ENCODE measurements around the gene TNS4. TPM values are rescaled to one million over a fixed set of nuclear protein-coding genes. Genes with fewer than 3 reads are reported as not detected.

Gene TNS4
- total RNA-seq, 1 experiment from 2014 or later: not detected

DNA sequence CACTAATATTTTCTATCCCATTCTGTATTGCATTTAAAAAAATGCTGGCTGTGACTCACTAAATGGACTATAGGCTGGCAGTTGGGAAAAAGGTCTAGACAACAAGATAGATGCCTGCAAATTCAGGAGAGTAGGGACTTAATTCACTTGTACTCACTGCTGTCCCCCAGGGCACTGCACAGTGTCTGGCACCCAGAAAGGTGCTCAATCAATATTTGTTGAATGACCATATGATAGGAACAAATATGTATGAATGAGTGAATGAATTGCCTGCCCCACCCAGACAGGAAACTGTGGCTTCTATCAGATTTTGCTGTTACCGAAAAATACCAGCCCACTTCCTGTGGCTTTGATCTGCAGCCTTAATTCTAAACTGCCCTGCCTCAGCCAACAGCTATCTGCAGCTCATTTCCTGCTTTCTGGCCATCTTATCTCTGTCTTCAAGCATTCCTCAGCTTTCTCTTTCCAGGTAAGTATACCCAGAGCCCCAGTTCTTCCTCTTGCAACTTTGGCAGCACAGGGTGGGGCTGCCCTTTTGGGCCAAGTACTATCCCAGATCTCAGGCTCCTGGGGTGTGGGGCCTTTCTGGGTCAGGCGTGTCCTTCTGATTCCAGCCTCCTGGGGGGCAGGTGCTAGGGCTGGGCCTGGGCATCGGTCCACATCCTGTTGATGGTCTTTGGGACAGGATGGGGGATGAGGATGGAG, 15.3 kb upstream of the TNS4 start:
- DNase-seq (ENCODE audit: low read depth): peak; percentile 63

DNA sequence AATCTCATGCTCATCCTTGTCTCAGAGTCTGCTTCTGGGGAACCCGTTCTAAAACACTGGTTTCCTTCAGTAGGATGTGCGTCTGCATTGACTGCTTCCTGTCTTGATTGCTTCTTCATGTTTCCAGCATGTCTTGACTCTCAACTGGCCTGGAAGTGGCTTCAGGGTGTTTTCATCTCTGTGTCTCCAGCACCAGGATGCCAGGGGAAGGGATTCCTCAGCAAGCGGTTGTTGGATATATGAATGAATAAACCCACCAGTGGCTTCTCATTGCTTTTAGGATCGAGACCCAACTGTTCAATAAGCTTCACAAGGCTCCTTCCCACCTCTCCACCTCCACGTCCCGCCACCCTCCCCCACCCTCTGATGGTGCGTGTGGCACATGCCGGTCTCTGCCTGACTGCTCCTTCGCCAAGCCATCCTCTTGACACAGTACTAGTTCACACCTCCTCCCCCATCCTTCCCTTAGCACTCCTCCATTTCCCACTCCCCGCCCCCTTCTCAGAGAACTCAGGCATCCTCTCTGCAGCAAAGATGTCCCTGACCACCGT, 14.1 kb upstream of the TNS4 start:
- DNase-seq (ENCODE audit: low read depth): no peak

DNA sequence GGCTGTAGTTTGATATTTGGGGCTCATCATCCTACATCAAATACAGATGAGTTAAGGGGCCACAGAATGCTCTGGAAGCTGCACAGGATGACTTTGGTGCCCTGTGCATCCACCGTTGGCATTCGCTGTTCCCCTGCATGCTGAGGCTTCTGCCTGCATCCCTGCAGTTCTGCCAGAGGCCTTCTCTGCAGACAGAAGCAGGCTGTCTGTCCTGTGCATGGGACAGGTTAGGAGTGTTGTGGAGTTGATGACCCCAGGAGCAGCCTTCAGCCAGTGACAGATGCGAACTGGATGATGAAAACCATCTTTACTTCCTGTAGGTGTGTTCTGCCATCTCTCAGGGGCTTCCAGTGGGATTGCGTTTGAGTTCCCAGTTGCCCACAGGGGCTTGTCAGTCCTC, 13.6 kb upstream of the TNS4 start:
- DNase-seq (ENCODE audit: low read depth): no peak

DNA sequence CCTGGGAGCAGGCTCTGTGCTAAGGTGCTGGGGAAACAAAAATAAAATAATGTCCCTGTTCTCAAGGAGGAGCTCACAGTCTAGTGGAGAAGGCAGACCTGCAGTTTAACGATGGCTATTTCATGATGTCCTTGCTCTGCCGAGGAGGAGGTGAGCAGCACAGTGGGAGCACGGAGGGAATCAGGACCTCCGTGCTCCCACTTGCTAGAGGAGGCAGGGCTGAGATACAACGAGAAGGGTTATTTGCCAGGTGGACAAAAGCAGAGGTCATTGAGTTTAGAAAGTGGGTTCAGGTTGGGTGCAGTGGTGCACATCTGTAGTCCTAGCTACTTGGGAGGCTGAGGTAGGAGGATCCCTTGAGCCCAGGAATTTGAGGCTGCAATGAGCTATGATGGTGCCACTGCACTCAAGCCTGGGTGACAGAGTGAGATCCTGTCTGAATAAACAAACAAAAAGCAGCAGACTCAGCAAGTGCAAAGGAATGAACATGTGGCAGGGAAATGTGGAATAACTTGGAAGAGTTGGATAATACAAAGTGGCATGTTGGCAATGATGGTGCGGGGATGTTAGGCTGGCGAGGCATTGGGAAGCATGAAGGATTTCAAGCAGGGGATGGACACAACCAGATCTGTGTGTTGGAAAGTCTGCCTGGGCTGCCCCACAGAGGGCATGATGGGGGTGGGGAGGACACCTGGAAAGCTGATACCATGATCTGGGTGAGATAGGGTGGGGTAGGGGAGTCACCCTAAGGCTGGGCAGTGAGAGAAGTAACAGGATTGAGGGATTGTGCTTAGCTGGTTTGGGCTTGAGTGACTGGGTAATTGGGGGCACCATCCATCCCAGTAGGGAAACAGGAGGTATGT, 12.8 kb upstream of the TNS4 start:
- no peak for DNase-seq (ENCODE audit: low read depth)

DNA sequence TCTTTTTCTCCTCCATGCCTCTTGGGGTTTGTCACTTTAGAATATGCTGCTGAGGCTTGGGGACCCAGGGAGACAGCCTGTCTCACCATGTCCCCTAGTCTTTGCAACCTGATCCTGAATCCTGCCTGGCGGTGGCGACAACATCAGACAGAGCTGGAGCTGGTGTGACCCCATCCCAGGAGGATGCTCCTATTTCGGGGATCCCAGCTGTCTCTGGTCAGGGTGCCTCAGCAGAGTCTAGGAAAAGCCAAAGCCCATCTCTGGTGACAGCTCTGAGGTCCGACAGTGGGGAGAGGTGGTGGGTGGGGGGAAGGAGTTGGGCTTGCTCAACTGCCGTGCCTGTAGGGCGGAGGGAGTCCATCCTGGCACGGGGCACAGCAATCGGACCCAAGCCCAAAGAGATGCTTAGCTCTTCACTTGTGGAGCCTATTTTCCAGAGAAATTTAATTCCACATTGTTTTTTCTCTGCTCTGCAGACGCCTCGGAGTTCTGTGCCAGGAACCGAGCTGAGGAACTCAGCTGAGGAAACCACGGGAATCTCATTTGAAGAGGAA, 10.3 kb upstream of the TNS4 start:
- DNase-seq (ENCODE audit: low read depth): no peak

DNA sequence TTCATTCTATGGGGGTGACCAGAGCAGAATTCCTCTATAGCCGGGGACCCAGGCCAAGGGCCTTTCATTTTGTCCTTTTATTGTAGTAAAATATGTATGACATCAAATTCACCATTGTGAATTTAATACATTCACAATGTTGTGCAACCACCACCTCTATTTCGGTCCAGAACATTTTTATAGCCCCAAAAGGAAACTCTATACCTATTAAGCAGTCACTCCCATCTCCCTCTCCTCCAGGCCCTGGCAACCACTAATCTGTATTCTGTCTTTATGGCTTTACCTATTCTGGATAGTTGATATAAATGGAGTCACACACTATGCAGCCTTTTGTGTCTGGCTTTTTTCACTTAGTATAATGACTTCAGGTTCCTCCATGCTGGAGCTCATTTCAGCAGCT, 9.7 kb upstream of the TNS4 start:
- DNase-seq (ENCODE audit: low read depth): no peak

DNA sequence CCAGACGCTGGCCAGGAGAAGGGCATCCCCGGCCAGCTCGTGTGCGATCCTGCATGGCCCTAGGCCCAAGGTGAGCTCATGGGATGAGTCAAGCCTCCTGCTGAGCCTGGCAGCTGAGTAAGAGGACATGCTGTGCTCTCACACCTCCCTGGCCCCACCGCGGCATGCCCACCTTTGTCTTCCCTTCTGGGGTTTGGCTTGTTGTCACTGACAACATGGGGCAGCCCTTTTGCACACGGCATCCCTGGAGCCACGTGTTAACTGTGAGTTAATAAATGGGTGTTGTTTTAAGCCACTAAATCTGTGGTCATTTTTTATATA, 8.9 kb upstream of the TNS4 start:
- DNase-seq (ENCODE audit: low read depth): peak; percentile 61

DNA sequence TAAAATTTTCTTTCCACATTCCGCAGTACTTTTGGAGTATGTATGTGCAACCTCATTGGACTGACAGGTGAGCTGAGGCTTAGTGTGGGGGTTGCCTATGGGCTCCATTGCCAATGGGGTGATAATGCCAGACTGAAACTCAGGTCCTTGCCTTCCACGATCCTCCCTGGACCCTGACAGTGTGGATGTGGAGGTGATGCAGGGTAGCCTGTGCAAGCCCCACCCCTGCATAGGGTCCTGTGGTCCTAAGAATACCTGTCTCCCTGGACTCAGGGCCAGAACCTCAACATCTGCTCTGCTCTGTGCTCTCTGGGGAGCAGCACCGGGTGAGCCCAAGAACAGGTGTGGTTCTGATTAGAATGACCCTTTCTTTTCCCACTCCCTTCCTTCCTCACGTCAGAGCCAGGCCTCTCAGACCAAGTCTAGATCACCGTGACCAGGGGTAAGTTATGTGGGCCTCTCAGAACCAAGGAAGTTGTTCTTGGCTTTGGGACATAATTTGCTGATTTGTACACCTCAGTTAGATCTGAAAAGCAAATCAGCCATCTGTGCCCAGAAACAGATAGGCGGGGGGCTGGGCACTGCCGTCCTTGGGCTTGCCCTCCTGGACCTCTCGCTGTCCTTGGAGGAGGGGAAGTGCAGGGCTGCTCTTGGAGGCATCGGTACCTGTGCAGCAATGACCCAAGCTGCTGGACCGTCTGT, 8.4 kb upstream of the TNS4 start:
- no peak for DNase-seq (ENCODE audit: low read depth)

DNA sequence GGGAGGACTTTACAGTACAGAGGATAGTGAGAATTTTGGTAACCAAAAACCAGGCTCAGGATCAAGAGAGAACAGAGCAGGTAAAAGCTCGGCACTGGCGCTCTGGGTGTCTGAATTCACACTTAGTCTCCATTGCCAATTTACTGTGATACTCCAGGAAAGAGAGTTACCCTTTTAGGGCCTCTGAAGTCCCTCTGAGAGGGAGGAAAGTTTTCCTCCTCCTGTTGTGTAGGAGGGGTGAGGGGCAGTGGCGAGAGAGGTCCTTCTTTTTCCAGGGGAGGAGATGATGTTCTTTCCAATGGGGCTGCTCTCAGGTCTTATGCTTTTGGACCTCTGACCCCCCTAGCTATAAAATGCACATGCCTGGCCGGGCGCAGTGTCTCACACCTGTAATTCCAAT, 5.4 kb upstream of the TNS4 start:
- no peak for DNase-seq (ENCODE audit: low read depth)

DNA sequence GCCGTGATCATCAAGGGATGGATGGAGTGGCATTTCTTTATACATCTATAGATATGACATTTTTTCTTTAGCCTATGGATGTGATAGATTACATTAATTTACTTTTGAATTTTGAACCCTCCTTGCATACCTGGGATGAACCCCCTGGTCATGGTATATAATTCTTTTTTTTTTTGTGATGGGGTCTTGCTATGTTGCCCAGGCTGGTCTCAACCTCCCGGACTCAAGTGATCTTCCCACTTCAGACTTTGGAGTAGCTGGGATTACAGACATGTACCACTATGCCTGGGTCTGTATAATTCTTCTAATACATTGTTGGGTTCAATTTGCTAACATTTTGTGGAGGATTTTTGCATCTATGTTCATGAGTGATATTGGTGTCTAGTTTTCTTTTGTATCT, 1.7 kb upstream of the TNS4 start:
- no peak for DNase-seq (ENCODE audit: low read depth)

DNA sequence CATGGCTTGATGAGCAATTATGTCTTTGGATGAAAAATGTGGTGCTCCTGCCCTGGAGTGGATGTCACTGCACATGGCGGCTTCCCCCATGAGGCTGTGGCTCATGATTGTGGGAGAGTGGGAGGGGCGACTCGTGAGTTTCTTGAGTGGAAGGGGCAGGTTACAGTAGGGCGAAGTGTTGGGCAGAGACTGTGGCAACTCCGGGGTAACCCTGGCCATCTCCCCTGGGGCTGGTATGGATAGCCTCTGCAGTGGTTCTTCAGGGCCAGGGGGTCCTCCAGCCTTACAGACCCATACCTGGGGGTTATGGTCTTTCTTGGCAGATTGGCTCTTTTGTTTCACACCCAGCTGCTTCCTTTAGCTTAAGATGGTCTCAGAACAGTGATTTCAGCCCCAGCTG, 1.3 kb upstream of the TNS4 start:
- DNase-seq (ENCODE audit: low read depth): no peak

DNA sequence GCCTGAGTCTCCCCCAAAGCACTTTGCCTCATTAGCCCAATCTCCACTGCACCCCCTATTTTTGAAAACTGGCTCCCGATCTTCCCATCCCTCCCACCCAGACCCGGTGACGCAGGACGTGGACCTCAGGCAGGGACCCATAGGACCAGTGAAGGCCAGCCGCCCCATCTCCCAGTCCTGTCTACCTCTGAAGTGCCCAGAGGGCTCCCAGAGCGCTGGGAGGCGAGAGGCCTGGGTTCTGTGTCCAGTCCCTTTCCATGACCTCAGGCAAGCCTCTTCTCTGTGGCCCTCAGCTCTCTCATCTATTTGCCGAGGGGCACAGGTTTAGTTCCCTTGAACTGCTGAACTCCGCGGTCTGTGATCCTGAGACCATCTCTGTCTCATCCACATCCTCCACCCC, 714 bp downstream of the TNS4 start:
- DNase-seq (ENCODE audit: low read depth): no peak

DNA sequence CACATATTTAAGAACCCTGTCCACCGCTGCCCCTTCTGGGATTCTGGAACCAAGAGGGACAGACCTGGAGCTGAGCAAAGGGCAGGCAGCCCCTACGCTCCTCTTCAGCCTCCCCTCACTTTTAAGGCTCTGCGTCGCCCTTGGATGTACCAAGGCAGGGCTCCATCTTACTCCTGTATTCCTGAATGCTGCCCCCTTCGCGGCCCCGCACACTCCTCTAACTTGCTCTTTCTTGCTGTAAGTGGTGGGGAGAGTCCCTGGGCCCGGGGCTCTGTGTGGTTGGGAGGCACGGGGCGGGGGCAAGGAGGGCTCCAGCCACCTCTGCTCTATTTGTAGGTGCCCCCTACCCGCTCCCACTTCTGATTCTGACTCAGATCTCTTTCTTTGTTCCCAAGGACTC, 1.2 kb downstream of the TNS4 start:
- DNase-seq (ENCODE audit: low read depth): no peak

DNA sequence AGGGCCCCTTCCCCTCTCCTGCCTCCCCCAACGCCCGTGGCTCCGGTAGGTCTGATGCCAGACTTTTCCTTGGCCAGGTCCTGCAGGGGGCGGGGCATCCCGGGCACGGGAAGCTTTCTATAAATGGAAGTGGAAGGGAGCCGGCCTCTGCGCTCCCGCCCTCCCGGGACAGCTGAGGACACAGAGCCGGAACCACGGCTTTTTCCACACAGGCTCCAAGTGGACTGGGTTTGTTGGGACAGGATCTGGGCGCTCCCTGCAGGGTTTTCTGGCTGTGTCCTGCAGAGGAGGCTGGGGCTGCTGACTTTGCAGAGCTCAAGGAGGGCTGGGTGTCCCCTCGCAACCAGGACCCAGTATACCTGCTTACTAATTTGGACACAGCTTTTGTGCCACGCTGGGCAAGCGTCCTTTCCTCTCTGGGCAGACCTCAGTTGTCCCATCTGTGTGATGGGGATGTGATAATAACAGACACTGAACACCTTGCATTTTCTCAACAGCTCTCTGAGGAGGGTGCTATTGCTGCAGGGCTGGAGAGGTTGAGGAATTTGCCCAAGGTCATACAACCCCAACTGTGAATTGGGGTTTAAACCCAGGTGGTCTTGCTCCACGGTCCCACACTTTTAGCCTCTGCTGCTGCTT, 1.8 kb downstream of the TNS4 start:
- DNase-seq (ENCODE audit: low read depth): peak; percentile 65

DNA sequence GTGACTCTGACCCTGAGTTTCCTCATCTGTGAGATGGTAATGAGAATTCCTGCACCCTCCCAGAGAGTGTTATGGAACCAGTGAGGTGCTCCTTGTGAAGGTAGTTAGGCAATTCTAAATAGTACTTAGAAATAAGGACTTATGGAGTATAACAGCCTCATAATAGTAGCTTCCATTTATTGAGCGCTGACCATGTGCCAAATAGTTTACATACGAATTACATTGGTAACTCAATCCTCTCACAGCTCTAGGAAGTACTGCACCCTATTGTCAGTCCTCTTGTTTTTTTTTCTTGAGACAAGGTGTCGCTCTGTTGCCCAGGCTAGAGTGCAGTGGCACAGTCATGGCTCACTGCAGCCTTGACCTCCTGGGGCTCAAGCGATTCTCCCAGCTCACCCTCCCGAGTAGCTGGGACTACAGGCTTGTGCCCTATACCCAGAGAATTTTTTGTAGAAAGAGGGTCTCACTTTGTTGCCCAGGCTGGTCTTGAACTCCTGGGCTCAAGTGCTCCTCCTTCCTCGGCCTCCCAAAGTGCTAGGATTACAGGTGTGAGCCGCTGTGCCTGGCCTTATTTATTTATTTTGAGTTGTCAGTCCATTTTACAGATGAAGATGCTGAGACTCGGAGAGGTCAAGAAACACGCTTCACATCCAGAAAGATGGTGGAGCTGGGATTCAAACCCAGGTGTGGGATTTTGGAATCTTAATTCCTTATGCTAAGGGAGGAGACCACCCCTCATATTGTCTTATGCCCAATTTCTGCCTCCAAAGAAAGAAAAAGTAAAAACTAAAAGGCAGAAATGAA, 2.9 kb downstream of the TNS4 start:
- DNase-seq (ENCODE audit: low read depth): no peak

DNA sequence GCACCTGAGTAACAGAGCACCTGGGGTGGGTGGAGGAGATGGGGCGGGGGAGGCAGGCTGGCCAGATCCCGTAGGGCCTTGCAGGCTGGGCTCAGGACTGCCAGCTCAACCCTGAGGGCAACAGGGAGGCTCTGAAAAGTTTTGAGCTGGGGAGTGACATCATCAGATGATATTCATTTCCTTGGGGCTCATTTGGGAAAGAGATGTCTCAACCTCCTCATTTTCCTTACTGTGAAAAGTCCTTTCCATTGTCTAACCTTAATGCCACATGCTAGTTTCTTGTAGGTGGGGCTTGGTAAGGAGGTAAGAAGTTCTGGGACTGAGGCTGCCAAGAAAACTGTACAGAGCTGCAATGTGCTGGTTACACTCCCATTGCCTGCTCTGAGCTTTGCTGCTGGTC, 3.7 kb downstream of the TNS4 start:
- no peak for DNase-seq (ENCODE audit: low read depth)

DNA sequence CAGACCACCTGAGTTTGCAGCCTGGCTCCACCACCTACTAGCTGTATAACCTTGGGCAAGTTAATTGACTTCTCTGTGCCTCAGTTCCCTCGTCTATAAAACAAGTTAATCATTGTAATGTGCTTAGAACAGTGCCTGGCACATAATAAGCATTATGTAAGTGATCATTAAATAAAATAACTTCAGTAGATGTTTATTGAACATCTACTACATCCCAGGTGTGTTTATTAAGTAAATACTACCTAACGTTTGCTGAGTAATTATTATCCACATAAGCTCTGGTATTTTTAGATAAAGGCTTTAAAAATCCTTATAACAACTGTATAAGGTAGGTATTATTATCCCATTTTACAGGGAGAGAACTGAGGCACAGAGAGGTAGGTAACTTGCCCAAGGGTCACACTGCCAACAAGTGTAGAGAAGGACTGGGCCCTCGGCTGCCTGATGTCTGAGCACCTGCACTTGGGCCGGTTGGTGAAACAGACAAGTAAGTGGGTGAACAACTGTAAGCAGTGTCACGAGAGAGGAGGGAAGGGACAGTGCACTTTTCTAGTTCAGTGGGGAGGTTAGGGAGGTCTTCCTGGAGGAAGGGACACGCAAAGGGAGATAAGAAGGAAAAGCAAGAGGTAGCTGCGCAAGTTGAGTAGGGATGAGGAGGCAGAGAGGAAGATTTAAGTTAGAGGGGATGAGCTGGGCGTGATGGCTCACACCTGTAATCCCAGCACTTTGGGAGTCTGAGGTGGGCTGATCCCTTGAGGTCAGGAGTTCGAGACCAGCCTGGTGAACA, 4.6 kb downstream of the TNS4 start:
- DNase-seq (ENCODE audit: low read depth): no peak

DNA sequence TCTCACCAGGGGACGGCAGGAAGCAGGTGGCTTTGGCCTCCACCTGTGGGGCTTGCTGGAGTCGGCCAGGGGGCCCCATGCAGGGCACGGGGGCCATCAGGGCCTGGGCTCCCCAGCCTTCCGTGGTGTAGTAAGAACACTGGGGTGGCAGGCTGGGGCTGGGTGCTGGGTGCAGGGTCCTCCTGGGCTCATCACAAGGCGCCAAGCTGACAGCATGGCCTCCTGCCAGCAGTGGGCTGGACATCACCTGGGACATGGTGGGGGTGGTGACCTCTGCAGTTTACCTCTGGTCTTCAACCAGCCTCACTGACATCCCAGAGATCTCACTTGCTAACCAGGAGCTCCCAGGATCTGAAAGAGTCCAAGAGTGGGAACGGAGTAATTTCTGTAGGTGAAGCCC, 5.3 kb downstream of the TNS4 start:
- no peak for DNase-seq (ENCODE audit: low read depth)

DNA sequence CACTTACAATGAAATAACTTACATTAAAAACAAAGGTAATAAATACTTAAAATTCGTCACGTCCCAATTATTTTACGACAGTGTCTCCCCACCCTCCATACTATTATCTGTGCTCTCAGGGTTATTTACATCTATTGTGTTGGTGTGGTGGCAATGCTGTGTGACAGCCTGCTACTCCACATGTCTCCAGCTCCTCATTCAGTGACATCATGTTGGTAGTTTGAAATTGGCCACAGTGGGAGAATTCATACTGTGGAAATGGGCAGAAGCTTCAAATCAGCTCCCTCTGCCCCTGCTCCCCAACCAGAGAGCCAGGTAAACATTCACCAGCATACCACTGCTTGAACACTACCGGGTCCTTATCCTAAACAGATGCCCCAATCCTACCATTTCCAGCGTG, 6.3 kb downstream of the TNS4 start:
- DNase-seq (ENCODE audit: low read depth): no peak

DNA sequence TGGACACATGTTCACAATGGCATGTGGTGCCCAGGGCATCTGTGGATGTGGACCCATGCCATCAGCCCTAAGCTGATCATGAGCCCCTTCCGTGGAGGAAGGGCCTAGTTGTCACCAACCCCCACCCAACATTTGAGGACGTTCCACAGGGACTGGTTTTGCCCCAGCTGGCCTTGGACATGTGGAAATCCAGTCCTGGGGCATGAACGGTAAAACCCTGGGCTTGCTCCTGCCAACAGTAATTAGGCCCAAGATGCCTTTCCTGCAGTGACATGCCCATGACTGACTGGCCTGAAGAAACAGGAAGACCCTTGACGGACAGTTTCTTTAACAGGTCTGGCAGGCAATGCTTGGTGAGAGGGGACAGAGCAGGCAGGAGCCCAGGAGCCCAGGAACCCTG, 7.7 kb downstream of the TNS4 start:
- no peak for DNase-seq (ENCODE audit: low read depth)
